ENCODE data around the gene COMMD1.
"Not testable (repeated sequence)": the region's sequence is repeated elsewhere in the genome, so short reads cannot be mapped to it uniquely, and the experiment has no call there.

Gene COMMD1

DNA sequence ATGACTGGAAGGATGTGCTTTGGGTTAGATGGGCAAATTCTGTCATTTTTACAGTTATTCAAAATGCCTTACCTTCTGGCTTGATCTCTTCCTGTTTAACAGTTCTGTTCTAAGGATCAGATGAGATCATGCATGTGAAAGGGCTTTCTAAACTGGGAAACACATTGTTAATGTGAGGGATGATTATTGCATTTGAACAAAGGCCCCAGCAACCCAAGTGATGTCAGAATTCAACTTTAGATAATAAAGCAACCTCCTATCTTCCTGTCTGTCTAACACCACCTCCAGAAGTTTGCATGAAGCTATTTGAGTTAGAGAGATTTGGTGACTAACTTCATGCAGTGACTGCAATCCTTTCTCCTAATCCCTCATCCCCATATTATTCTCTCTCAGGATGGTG is 212.7 kb downstream of the COMMD1 start (continued):
- TF ChIP-seq CSRNP3 (CRISPR knock-in tag; IDR thresholded peaks at IDR 0.05), result no peak

DNA sequence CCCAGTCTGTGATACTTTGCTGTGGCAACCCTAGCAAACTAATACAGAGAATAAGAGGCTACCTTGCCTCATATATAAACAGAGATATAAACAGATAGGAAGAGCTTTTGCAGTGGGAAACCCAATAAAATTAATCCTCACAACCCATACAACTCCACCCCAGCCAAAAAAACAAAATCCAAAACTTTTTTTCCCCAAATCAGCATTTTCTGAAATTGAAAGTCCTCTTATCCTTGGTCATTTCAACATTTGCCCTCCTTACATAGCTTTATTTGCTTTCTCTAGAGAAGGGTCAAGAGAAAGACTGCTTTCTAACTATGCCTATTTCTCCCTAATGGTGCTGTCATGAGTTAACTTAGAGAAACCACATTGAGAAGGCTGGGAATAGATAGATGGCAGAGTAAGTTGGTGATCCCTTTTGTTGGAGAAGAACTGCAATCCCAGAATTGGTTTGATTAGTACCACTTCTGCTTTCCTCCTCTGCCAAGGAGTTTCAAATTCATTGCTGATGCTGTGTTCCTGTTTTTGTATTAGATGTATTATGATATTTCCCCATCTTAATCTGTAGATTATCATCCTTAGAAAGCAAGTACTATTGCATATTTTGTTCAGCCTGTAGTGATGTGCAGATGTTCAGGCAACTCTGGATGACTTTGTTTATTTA is 214.0 kb downstream of the COMMD1 start:
- TF ChIP-seq ARNTL (CRISPR knock-in tag; IDR thresholded peaks at IDR 0.05; ENCODE audit: borderline replicate concordance, low read depth) (no peak), ZNF70 (CRISPR knock-in tag; IDR thresholded peaks at IDR 0.05) (no peak), GLIS3 (CRISPR knock-in tag; IDR thresholded peaks at IDR 0.05) (no peak), TOX (CRISPR knock-in tag; IDR thresholded peaks at IDR 0.05; ENCODE audit: borderline replicate concordance) (no peak), CSRNP3 (CRISPR knock-in tag; IDR thresholded peaks at IDR 0.05) (no peak), ZFP3 (CRISPR knock-in tag; IDR thresholded peaks at IDR 0.05) (no peak), ZNF565 (CRISPR knock-in tag; conservative IDR thresholded peaks at IDR 0.05; ENCODE audit: low read depth) (no peak), ZFP30 (CRISPR knock-in tag; IDR thresholded peaks at IDR 0.05) (no peak), OSR1 (CRISPR knock-in tag; IDR thresholded peaks at IDR 0.05) (no peak), CSDC2 (CRISPR knock-in tag; IDR thresholded peaks at IDR 0.05) (no peak), RARB (CRISPR knock-in tag; IDR thresholded peaks at IDR 0.05) (no peak), SNAI2 (CRISPR knock-in tag; IDR thresholded peaks at IDR 0.05) (no peak), ZC3H10 (CRISPR knock-in tag; IDR thresholded peaks at IDR 0.05) (no peak), ISL1 (CRISPR knock-in tag; IDR thresholded peaks at IDR 0.05) (no peak), PATZ1 (CRISPR knock-in tag; IDR thresholded peaks at IDR 0.05; ENCODE audit: borderline replicate concordance) (no peak), TCF4 (CRISPR knock-in tag; IDR thresholded peaks at IDR 0.05; ENCODE audit: borderline replicate concordance) (no peak), ESRRG (CRISPR knock-in tag; IDR thresholded peaks at IDR 0.05) (no peak), BACH2 (CRISPR knock-in tag; IDR thresholded peaks at IDR 0.05; ENCODE audit: borderline replicate concordance) (no peak)
- TF ChIP-seq, protein P1, sequence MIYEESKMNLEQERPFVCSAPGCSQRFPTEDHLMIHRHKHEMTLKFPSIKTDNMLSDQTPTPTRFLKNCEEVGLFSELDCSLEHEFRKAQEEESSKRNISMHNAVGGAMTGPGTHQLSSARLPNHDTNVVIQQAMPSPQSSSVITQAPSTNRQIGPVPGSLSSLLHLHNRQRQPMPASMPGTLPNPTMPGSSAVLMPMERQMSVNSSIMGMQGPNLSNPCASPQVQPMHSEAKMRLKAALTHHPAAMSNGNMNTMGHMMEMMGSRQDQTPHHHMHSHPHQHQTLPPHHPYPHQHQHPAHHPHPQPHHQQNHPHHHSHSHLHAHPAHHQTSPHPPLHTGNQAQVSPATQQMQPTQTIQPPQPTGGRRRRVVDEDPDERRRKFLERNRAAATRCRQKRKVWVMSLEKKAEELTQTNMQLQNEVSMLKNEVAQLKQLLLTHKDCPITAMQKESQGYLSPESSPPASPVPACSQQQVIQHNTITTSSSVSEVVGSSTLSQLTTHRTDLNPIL (CRISPR knock-in tag; IDR thresholded peaks at IDR 0.05; ENCODE audit: low read depth), result no peak
- TF ChIP-seq, protein P2, sequence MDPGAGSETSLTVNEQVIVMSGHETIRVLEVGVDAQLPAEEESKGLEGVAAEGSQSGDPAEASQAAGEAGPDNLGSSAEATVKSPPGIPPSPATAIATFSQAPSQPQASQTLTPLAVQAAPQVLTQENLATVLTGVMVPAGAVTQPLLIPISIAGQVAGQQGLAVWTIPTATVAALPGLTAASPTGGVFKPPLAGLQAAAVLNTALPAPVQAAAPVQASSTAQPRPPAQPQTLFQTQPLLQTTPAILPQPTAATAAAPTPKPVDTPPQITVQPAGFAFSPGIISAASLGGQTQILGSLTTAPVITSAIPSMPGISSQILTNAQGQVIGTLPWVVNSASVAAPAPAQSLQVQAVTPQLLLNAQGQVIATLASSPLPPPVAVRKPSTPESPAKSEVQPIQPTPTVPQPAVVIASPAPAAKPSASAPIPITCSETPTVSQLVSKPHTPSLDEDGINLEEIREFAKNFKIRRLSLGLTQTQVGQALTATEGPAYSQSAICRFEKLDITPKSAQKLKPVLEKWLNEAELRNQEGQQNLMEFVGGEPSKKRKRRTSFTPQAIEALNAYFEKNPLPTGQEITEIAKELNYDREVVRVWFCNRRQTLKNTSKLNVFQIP (CRISPR knock-in tag; IDR thresholded peaks at IDR 0.05; ENCODE audit: borderline replicate concordance, low read depth), result no peak
- no peak for ATAC-seq

- ATAC-seq, result not testable (repeated sequence)
Observed at GRCh38 chr2:62126239-62126638, 220.8 kb downstream of the COMMD1 start.

DNA sequence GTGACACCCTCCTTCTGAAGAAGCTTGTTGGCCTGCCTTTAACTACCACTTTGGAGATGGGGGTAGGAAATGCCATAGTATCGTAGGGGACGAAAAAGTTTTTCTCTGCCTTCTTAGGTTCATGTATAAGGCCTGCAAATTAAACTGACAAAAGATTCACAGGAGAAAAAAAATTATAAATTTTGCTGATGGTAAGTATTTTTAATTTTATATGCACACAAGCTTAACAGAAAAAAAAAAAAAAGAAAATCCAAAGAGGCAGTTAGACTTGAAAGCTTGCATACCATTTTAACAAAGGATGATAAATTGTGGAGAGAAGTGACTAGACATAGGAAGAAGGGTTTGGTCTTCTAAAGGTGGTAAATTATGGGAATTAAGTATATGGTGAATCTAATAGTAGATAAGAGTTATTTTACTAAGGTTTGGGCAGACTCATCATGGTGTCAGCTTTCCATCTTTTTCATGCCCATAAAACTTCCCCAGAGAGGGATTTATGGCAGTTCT is 227.9 kb downstream of the COMMD1 start:
- no peak for ATAC-seq
- TF ChIP-seq ZNF8 (CRISPR knock-in tag; IDR thresholded peaks at IDR 0.05), result no peak
- no peak for TF ChIP-seq CSDC2 (CRISPR knock-in tag; IDR thresholded peaks at IDR 0.05)
- TF ChIP-seq TCF4 (CRISPR knock-in tag; IDR thresholded peaks at IDR 0.05; ENCODE audit: borderline replicate concordance), result no peak
- no peak for TF ChIP-seq ISL1 (CRISPR knock-in tag; IDR thresholded peaks at IDR 0.05)
- TF ChIP-seq GLIS3 (CRISPR knock-in tag; IDR thresholded peaks at IDR 0.05), result no peak
- TF ChIP-seq, protein P1 (CRISPR knock-in tag; IDR thresholded peaks at IDR 0.05; ENCODE audit: low read depth), result no peak
- no peak for TF ChIP-seq CSRNP3 (CRISPR knock-in tag; IDR thresholded peaks at IDR 0.05)
- TF ChIP-seq, protein P2 (CRISPR knock-in tag; IDR thresholded peaks at IDR 0.05; ENCODE audit: borderline replicate concordance, low read depth), result no peak
- TF ChIP-seq BACH2 (CRISPR knock-in tag; IDR thresholded peaks at IDR 0.05; ENCODE audit: borderline replicate concordance), result no peak
- no peak for TF ChIP-seq RARB (CRISPR knock-in tag; IDR thresholded peaks at IDR 0.05)

Measured in SK-N-SH treated with all-trans-retinoic acid at 6 μM for 48 hours (cell line).